GM21737 (cell line): ENCODE results near the gene TM4SF4.

Source experiments
- ATAC-seq: cut with Tn5 transposase; IDR thresholded peaks from one replicate; pipeline ENCODE4 v1.9.1; 2021; ENCODE audit warnings: mild to moderate bottlenecking, moderate library complexity; ENCODE audit not compliant: unreplicated experiment

TM4SF4 gene

DNA sequence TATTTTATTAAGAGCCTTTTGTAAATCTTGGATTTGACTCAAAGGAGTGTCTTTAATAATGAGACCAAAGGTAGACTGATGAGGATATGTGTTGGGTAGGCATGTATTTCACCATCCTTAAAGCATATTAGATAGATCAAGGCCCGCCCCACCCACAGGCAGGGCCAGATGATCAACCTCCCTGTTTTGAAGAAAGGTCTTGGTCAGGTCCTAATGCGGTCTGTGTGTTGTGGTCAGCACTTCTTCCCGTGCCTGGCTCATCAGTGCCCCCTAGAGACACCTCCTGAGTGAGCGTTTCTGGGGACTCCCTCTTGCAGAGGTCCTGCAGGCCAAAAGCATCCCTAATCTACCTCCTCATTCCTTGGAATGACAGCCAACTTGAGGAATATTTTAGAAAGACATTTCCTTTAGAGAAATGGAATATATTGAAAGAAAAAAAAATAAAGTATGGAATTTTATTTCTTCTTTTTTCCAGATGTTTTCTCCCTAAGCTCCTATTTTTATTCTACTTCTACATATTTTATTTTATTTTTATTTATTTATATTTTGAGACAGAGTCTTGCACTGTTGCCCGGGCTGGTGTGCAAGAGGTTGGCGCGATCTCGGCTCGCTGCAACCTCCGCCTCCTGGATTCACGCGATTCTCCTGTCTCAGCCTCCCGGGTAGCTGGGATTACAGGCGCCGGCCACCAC is 6.0 kb downstream of the TM4SF4 start:
- peak; percentile 95 for ATAC-seq

DNA sequence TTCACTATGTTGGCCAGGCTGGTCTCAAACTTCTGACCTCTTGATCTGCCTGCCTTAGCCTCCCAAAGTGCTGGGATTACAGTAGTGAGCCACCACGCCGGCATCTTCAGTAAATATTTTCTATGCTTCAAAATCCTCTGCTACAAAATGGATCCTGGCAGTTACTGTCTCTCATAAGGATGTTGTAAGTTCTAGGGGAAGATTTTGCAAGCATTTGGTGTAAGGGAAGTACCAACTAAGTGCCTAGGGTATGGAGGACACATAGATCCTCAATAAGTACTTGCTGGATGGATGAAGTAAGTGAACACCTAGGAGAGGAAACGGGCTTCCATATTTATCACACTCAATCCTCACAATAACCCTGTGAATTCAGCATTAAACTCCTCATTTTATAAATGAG is 6.6 kb downstream of the TM4SF4 start:
- ATAC-seq, result no peak

DNA sequence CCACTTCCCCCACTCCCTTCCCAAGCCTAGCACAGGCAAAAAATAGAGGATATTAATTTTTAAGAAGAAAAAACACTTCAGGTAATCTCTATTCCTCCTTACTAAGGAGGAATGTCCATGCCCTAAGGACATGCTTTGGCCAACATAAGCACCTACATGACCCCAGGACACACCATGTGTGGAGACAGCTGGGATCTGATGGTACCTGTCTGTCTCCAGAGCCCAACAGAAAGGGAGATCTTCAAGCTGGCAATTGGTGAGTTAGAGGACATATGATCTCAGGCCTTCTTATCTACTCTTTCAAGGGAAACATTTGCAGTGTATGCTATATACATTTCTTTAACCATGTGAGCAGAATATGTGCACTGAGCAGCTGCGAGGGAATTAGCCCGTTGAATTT is 7.0 kb downstream of the TM4SF4 start:
- ATAC-seq, result no peak

DNA sequence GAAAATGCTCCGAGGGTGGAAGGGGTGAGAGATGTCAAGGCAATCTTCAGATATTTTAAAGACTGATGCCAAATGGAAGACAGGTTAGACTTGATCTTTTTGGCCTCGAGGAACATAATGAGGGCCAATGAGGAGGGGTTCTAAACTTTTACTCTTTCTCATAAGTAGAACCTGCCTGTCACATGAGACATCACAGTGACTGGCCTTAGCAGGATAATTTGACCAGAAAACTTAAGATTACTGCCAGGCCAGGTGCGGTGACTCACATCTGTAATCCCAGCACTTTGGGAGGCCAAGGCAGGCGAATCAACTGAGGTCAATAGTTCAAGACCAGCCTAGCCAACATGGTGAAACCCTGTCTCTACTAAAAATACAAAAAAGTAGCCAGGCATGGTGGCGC is 12.2 kb downstream of the TM4SF4 start:
- ATAC-seq, result no peak

DNA sequence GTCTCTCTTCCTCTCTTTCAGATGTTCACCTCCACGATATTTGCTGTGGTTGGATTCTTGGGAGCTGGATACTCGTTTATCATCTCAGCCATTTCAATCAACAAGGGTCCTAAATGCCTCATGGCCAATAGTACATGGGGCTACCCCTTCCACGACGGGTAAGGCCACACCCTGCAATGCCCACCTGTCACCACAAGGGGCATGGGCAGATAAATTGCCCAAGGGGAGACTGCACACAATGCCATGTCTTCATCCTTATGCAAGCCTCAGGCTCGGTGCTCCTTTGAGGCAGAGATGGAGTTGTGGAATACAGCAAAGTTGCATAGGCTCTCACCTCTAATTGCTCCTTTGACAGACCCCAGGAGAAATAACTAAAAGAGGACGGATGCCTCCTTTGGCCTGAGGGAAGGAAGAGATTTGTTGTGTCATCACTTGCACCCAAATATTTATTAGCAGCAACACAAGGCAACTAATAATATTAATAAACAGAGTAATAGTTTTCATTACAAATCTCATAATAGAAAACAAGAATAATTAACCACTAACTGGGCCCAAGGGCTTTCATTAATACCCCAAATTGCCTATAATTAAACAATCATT is 13.2 kb downstream of the TM4SF4 start:
- peak; percentile 54 for ATAC-seq

DNA sequence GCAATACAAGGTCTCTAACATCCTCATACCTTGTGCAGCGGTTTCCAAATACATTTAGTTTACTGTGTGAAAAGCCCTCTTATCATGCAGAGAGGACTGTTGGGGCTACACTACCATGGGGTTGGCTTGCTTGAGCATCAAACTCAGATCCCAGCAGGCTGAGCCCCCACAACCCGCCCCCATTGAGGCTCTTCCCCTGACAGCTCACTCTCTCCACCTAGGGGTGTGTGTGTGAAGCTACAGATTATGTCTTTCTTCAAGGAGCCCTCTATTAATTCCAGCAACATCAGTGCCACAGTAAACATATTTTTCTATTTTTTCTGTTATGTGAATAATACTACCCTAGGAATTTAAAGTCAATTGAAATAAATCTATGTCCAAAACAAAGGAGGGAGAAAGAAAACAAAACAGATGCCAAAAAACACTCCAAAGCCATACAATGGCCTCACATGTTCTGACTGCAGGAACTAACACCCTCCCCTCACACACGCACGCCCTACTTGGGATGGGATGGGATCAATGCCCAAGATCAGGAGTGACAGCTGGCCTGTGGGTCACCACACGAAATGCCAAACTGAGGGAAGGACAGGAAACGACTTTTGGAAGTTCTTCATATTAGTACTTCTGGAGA is 14.7 kb downstream of the TM4SF4 start:
- no peak for ATAC-seq

DNA sequence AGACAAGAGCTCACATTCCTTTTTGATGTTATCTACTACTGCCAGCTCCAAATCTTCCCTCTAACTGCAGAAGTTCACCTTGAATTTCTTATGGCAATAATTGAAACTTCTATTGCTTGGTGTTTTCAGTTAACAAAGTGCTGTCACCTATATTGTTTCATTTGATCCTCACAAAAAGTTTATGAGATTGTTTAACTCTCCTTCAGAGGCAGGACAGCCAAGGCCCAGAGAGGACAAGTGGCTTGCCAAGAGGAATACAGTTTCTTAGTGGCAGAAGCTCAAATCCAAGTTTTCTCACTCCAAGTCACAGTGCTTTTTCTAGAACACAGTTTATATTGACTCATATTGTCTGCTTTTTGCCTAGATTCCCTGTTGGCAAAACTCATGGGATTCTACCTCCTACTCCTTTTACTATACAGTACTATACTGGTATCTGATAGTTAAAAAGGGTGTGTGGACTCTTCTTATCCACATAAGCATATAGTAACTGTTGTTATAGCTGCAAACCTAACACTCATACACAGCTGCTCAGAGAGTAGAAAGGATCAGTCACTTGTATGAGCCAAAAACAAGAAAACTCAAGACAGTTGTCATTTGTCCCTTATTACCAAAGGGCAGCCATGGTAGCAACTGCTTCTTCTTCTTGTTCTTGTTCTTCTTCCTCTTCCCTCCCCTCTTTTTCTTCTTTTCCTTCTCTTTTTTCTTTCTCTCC is 15.9 kb downstream of the TM4SF4 start:
- no peak for ATAC-seq

DNA sequence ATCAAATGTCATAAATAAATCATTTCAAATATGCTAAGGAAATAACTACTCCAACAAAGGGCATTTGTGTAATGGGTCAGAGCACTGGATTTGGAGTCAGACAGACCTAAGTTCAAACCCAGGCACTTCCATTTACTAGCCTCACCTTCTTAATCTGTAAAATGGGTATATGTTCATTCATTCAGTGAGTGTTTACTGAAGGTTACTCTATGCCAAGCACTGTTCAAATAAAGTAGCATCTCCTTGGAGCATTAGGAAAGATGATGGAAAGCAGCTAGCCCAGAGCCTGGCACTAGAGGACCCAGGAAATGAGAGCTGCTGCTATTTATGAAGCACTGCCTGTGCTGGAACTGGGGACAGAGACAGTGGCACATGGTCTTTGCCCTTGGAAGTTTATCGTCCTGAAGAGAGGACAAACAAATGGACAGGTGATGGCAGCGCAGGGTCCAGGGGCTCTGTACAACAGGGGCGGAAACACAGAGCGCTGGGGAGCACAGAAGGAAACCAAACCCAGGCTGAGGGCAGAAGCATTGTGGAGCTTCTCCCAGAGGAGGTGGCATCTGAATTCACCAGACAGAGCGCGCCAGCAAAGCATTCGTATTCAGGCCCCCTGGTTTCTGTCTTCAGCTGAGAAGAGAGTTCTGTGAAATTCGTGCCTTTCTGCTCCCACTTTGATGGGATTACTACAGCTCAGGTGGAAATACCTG is 19.0 kb downstream of the TM4SF4 start:
- no peak for ATAC-seq

DNA sequence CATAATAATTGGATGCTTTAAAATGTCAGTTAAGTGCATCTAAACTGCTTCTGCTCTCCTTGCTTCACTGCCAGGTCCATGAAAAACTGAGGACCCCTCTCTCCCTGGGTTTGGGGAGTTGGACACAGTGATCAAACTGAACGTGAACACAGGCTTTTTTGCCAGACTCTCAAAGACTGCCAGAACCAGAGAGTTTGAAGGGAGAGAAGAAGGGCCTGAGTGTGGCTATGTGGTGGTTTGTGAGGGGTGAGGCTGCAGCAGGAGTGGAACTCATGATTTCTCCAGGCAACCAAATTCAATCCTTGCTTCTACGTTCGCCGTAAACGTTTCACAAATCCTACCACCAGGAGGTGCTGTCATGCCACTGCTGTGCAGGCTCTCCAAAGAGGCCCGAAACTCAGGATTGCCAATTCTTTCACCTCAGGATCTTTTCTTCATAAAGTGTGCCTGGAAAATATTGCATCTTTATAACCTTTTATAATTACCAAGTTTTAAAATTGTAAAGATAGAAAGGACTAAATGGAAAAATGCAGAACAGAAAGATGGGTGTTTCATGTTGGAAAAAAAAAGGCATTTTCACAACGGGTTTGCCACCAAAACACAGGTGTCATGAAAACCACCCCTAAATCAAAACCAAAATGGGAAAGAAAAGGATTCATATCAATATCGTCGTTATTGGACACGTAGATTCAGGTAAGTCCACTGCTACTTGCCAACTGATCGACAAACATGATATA is 19.7 kb downstream of the TM4SF4 start:
- no peak for ATAC-seq

DNA sequence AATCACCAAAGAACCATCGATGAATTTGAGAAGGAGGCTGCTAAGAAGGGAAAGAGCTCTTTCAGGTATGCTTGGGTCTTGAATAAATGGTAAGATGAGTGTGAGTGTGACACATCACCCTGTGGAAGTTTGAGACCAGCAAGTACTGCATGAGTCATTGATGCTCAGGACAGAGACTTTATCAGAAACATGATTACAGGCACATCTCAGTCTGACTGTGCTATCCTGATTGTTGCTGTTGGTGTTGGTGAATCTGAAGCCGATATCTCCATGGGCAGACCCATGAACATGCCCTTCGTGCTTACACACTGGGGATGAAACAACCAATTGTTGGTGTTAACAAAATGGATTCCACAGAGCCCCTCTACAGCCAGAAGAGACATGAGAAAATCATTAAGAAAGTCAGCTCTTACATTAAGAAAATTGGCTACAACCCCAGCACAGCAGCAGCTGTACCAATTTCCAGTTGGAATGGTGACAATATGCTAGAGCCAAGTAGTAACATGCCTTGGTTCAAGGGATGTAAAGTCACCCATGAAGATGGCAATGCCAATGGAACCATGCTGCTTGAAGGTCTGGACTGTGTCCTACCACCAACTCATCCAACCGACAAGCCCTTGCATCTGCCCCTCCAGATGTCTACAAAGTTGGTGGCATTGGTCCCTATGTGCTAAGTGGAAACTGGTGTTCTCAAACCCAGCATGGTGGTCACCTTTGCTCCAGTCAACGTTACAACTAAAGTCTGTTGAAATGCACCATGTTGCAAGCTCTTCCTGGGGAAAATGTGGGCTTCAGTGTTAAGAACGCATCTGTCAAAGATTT is 20.5 kb downstream of the TM4SF4 start:
- no peak for ATAC-seq

DNA sequence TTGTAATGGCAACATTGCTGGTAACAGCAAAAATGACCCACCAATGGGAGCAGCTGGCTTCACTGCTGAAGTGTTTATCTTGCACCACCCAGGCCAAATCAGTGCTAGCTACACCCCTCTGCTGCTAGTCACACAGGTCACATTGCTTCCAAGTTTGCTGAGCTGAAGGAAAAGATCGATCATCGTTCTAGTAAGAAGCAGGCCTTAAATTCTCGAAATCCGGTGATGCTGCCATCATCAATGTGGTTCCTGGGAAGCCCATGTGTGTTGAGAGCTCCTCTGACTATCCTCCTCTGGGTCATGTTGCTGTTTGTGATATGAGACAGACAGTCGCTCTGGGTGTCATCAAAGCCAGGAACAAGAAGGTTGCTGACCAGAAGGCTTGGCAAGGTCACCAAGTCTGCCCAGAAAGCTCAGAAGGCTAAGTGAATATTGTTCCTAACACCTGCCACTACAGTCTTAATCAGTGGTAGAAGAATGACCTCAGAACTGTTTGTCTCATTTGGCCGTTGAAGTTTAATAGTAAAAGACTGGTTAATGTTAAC is 21.2 kb downstream of the TM4SF4 start:
- no peak for ATAC-seq

DNA sequence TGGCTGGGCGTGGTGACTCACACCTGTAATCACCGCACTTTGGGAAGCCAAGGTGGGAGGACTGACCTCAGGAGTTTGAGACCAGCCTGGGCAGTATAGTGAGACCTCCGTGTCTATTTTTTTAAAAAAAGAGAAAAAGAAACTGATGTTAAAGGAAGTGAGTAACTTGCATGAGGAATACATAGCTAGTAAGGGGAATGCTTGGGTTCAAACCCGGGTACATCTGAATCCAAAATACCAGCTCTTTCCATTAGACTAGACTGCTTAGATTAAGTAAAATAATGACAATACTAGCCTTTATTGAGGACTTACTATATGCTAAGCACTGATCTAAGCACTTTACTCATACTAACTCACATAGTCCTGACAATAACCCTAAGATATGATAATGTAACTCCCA is 22.4 kb downstream of the TM4SF4 start:
- no peak for ATAC-seq

DNA sequence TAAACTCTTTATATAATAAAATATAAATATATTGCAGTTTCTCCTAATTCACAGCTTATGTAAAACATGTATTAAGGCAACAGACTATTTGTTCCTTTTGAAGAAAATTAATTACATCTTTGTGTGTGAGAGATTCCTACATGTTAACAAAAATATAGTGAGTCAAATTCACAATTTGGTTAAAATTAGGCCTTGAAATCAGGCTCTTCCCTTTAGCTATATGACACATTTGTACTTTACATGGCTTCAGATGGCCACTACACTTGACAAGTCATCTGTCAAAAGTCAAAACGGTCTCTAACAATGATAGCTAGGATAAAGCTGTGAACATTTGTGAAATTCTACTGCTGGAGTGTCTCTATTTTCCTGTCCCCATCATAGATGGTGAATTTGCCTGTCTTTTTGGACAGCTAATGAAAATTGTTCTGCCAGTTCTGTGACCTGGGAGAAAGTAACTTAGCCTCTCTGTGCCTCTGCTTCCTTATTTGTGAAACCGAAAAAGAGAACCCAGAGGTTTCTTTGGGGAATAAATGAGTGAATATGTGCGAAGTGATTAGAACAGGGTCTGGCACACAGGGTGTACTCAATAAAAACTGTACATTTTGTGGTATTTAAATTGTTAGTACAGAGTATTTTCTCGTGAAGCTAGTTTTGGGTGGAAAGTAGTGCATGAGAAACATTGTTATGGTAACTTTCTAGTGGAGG is 23.6 kb downstream of the TM4SF4 start:
- ATAC-seq, result no peak

DNA sequence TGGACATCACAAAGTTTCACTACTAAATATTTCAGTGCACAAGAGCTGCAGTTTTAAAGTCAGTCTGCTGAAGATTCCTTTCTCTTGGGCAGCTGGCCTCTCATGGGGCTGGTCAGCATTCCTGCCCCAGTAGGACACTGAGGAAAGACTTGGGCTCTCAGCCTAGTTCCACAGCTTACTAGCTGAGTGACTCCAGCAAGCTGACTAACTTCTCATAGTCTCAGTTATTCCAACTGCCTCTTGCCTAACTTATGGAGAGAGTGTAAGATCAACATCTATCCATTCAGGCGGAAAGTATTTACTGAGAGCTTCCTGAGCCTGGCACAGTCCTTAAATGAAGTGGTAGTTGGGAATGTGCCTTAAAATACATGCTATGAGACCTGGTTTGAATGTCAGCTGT is 27.0 kb downstream of the TM4SF4 start:
- no peak for ATAC-seq

DNA sequence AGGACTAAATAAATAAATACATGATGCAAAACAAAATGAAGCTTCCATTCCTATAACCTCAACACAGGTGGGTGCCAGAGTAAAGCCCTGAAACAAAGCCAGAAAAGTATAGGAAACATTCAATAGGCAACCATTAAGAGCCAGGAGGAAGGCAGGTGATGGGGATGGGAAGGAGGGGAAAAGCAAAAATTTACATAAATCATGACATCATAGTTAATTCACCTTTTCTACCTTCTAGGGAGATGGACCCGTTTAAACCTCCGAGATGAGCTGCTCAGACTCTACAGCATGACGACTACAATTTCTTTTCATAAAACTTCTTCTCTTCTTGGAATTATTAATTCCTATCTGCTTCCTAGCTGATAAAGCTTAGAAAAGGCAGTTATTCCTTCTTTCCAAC is 27.9 kb downstream of the TM4SF4 start:
- ATAC-seq, result no peak

DNA sequence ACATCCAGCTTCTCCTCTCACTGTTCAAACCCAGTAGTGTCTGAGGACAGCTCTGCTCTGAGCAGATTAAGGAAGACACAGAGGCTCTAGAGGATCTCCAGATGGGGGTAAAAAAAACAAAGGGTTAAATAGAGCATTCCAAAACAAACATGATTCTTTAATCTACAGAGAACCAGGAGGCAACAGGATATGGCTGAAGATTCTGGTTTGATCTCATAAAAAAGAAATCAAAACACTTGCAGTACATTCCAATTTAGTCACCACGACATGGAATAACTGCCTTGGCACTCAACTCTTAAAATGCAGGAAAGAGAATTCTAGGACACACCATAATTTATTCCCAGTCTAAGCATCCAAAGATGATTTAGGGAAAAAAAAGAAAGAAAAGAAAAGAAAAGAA is 32.0 kb downstream of the TM4SF4 start:
- ATAC-seq, result no peak

DNA sequence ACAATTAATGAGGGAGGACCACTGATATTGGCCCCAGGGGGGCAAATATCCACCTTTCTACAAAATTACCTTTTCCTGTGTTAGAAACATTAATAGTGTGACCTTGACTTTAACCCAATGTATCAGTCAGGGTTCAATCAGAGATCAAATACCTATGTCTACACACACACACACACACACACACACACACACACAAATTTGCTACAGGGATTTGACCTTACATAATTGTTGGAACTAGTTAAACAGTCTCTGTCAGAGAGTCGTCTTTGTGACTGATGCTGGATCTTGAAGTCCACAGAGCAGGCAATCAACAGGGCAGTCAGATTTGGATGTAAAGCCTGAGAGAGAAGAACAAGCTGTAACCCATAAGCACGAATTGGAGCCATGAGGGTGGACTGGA is 32.5 kb downstream of the TM4SF4 start:
- no peak for ATAC-seq

DNA sequence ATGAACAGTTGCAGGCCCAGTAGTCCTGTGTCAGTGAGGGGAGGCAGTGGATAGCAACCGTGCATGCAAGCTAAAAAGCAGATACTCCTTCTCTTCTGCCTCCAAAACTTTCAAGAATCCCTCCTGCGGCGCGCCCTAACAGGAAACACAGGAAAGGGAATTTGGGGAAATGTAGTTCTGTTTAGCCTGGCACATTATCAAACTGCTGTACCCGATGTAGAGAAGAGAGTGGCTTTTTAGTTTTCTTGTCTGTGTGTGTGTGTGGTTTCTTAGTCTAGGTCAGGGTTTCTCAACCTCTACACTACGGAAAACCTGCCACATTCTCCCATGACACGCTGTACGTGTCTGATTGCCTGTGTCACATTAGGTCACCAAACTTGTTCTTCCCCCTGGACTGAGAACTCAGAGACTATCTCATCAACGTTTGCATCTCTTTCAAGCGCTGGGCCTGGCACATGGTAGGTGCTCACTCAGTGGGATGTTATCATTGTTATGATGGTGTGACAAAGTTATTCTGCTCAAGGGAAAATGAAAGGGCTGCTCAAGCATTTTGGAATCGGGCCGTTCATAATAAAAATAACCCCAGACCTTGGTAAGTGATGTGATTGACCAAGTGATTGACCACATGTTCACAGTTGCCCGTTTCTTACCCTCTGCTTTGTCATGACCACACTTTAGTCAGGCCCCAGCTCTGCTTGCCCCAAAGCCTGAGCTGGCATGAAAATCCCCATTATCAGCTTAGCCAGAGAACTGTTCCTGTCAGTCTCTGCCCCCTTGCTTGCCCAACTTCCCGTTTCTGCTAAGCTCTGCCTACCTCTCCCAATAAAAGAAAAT is 33.2 kb downstream of the TM4SF4 start:
- ATAC-seq, result no peak
